Endometrial microvascular endothelial cells (primary cell): ENCODE measurements around the gene BRD1. TPM values are rescaled to one million over a fixed set of nuclear protein-coding genes. Genes with fewer than 3 reads are reported as not detected.

Experiments
- in situ Hi-C: cut with HindIII; loops from 2 replicates; pipeline ENCODE4 v1.10.0; 2017; ENCODE audit warnings: low sequenced_read_pairs, low pct_unique_long_range_greater_than_20kb; ENCODE audit errors: inconsistent ontology term
- total RNA-seq: library from RNA; depleted of rRNA; stranded (reverse); fragments of >200 nt; gene quantifications from one replicate; pipeline ENCODE4 v1.2.3, GENCODE V29; 2015; ENCODE audit errors: inconsistent ontology term

BRD1 gene
- total RNA-seq: 16.1 TPM

GRCh38 chr22:49827853-49828598, at the start of gene BRD1:
Gene BRD1, minus strand, starts transcription at chr22:49827873. Its CDS starts 3,556 bp downstream, at chr22:49824317.
- in situ Hi-C loops: no loop called here

DNA sequence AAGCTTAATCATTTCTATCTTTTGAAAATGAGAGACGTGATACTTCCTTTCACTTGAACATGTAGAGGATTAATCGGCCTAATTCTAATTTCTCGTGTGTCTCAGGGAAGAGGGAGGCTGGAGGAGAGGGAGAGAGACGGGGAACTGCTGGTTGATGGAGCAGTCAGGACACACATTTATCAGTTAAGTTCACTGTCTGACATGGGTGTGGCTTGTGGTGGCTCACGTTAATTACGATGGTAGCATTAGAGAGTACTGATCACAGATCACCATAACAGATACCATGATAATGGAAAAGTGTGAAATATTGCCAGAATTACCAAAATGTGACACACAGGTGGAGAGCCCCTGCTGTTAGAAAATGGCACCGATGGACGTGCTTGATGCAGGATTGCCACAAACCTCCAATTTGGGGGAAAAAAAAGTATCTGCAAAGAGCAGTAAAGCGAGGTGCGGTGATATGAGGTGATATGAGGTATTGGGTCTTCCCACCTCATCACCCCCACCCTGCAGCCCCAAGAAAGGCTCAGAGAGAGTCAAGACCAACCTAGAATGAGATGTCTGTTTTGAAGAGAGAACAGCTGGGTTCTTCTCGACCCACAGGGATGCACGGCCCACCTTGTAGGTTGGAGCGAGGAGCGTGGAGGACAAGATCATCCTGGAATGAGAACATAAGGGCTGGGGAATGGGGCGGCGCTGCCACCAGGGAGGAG, 45.7 kb upstream of the BRD1 start:
- in situ Hi-C loops: no loop called here

GRCh38 chr22:49872347-49872746, 44.7 kb upstream of the BRD1 start:
- in situ Hi-C loops: no loop called here

DNA sequence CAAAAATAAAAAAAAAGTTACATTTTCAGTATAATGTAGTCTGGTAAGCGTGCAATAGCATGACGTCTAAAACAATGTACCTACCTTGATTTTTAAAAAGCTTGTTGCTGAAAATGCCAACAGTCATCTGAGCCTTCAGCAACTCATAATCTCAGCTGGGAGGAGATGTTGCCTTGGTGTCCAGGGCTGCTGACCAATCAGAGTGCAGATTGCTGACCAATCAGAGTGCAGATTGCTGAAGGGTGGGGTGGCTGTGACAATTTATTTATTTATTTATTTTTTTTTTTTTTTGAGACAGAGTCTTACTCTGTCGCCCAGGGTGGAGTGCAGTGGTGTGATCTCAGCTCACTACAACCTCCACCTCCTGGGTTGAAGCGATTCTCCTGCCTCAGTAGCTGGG, 43.8 kb upstream of the BRD1 start:
- in situ Hi-C loops: no loop called here

GRCh38 chr22:49869845-49870712, 42.4 kb upstream of the BRD1 start:
- in situ Hi-C loops: no loop called here

DNA sequence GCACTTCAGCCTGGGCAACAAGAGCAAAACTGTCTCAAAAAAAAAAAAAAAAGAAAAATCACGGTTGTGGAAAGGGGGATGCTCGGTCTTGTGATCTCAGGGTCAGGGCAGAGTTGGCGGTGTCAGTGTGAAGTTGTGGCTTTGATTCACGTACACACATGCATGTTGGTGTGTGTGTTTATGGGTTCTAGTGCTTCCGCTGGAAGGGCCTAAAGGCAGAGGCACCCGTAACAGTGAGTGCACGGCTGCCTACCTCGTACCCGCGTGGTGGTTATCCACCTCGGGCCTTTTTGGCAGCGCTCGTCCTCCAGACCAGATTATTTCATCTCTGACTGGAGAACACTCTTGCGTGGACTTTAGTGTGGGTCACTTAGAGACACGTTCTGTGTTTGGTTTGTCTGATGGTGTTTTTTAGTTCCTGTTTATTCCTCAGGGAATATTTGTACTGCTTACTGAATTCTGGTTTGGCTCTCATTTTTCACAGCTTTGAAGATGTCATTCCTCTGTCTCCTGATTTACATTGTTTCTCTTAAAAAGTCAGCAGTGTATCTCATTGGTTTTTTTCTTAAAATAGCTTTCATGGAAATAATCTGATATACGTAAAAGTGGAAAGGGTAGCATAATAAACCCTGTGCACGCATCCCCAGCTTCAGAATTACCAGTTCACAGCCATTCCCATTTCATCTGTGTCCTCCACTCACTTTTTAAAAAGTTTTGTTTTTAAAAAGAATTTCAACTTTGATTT, 41.6 kb upstream of the BRD1 start:
- in situ Hi-C loops: no loop called here

GRCh38 chr22:49867303-49868265, 39.9 kb upstream of the BRD1 start:
- in situ Hi-C loops: no loop called here

DNA sequence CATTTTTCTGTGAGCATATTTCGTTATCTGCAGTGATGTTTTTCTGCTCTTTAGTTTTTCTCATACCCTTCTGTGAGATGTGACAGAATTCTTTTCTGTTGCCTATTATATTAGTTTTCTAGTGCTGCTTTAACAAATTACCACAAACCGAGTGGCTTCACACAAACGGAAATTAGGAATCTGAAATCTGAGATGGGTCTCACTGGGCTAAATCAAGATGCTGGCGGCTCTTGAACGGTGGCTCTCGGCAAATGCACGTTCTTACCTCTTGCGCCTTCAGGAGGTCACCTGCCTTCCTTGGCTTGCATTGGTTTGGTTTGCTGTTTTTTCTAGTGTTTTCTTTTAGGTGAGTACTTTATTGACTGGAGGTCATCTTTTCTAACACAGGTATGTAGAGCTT, 39.0 kb upstream of the BRD1 start:
- in situ Hi-C loops: no loop called here

- in situ Hi-C loops: no loop called here
Measured at GRCh38 chr22:49866134-49866533, 38.5 kb upstream of the BRD1 start.

- in situ Hi-C loops: no loop called here
Measured at GRCh38 chr22:49865156-49865555, 37.5 kb upstream of the BRD1 start.

DNA sequence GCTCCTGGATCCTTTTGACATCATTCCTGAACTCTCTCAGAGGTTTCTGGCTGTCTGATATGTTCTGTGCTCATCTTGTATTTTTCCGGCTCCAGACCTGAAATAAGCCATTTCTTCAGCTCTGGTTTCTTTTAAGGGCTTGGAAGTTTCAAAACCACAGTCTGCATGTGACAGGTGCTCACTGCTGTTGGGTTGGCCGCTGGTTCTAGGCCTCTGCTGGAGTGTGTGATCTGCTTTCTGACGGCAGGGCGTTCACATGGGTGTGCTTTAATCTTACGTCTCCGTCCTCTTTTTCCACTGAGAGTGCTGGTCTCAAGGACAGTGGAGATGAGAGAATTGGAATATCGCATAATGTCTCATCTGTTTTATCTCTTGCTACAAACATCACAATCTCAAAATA, 36.3 kb upstream of the BRD1 start:
- in situ Hi-C loops: no loop called here

DNA sequence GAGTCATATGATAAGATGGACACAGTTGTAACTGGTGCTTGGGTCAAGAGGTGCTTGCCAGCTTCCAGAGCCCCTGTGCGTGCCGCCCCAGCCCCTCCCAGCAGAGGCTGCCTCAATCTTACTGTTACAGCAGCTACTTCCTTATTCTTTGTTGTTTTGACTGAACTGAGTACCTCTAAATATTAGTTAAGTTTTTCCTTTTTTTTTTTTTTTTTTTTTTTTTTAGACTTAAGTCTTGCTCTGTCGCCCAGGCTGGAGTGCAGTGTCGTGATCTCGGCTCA, 34.8 kb upstream of the BRD1 start:
- in situ Hi-C loops: no loop called here

DNA sequence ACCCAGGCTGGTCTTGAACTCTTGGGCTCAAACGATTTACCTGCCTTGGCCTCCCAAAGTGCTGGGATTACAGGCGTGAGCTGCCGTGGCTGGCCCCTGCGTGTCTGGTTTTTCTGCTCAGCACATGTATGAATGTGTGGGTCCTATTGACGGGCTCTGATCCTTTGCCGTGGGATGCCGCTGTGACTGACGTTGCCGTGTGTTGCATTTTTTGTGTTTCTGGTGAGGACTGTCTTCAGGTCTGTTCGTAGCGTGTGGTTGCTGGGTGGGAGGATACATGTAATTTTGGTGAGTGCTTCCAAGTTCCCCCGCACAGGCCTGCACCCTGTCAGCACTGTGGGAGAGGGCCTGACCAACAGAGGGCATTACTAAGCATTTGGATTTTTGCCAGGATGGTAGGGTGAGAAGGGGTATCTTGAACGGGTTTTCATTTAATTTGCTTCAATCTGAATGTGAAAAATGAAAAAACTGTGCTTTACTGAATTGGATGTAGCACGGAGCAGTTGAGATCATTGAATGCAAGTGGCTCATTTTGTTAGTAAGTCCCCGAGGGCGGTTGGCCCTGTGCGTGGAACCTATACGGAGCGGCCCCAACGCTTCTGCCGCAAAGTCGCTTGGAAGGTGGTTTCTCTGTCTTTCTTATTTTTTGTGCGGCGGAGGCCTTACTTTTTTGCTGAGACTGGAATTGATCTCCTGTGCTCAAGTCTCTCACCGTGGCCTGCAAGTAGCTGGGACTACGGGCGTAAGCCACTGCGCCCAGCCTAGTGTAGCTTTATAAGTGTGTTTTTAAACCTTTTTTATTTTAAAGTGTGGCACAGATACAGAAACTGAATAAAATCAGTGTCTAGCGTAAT, 34.2 kb upstream of the BRD1 start:
- in situ Hi-C loops: no loop called here

DNA sequence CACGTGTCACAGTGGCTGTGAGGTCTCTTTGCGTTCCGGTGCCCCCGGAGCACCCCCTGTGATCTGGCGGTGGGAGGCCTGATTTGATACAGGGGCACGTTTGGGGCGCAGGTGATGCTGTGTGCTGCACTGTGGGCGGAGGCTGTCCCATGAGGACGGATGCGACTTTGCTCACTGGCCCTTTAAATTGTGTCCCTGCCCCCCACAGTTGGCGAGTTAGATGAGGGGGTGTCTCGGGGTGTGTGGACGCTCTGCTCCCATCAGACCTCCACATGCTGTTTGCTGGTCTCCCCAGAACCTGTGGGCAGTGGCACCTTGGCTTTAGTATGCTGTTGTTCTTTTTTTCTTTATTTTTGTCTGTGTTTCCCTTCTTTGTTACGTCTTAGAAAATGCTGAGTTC, 31.2 kb upstream of the BRD1 start:
- in situ Hi-C loops: no loop called here

GRCh38 chr22:49856766-49857618, 29.3 kb upstream of the BRD1 start:
- in situ Hi-C loops: no loop called here

DNA sequence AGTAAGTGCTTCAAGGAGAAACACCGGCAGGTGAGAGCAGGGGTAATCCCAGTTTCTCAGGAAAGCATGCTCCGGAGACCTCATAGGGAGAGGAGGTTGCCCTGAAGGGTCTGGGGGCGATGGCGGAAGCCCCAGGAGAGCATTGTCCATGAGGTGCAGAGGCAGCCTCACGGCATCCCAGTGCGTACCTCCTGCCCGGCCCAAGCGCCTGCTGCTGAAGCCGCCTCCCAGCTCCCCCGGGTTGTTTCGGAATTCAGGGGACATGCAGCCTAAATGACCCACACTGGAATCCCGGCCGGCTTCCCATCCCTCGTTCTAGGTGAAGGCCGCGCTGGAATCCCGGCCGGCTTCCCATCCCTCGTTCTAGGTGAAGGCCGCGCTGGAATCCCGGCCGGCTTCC, 28.7 kb upstream of the BRD1 start:
- in situ Hi-C loops: no loop called here
